Esophagus muscularis mucosa (tissue), 4 donors: Measurements from ENCODE around the gene MICAL3. TPM values are rescaled to one million over a fixed set of nuclear protein-coding genes. Genes with fewer than 3 reads are reported as not detected.
A peak's percentile ranks its signal among the peaks of the same experiment; 100 is the strongest.

Experiments used
- DNase-seq: peaks from one replicate; pipeline ENCODE4 v3.0.0-alpha.2; 2017; ENCODE audit errors: extremely low spot score
- H3K27ac ChIP-seq, 4 donors: fragments of 200-600 bp; sonication (generic); replicated peaks in 1 of 4; 1 replicate in 3 of 4; 2 replicates in 1 of 4; pipeline ENCODE4 v1.5.1; 2016 to 2019; ENCODE audit warnings: mild to moderate bottlenecking in 1 of 4
- H3K27me3 ChIP-seq, 4 donors: fragments of 200-600 bp; sonication (generic); one replicate each; pipeline versions ENCODE4 v1.5.1 to v1.6.0; 2016 to 2019
- H3K36me3 ChIP-seq, 4 donors: fragments of 200-600 bp; sonication (generic); one replicate each; pipeline ENCODE4 v1.5.1; 2016 to 2019
- H3K4me1 ChIP-seq, 4 donors: fragments of 200-600 bp; sonication (generic); one replicate each; pipeline ENCODE4 v1.5.1; 2016 to 2019
- H3K4me3 ChIP-seq, 4 donors: fragments of 200-600 bp; sonication (generic); 1 replicate in 2 of 4; 2 replicates in 2 of 4; pipeline ENCODE4 v1.5.1; 2016 to 2019; ENCODE audit warnings: mild to moderate bottlenecking in 4 of 4, moderate library complexity in 1 of 4
- H3K9me3 ChIP-seq, 4 donors: fragments of 200-600 bp; sonication (generic); 1 replicate in 3 of 4; 2 replicates in 1 of 4; pipeline ENCODE4 v1.5.1; 2016 to 2019
- EP300 ChIP-seq: sonication (generic); formaldehyde crosslinking; IDR thresholded peaks from one replicate; pipeline ENCODE4 v1.6.1; 2017; ENCODE audit warnings: antibody characterized with exemption
- POLR2A ChIP-seq: fragments of 450-650 bp; IDR thresholded peaks from one replicate; pipeline ENCODE4 v1.6.1; 2017; ENCODE audit warnings: antibody characterized with exemption, moderate library complexity, mild to moderate bottlenecking, low read depth
- POLR2AphosphoS5 ChIP-seq, 2 donors: sonication (generic); formaldehyde crosslinking; IDR thresholded peaks; one replicate each; pipeline ENCODE4 v1.6.1; 2017; ENCODE audit warnings: antibody characterized with exemption in 2 of 2
- WGBS: methylation state at CpG from one replicate; pipeline ENCODE4 v1.1.5; 2018; 5-methylcytosine and 5-hydroxymethylcytosine counted together
- intact Hi-C: fragments of 100-400 bp; cut with DNase I; formaldehyde crosslinking; loops from one replicate; pipeline ENCODE4 v1.15.1; 2023
- total RNA-seq, 4 donors: library from RNA; depleted of rRNA; stranded (reverse); fragments of >200 nt; gene quantifications; one replicate each; pipeline versions ENCODE4 v1.1.0 to v1.2.1, GENCODE V29; 2016
- TF ChIP-seq, protein P1 (sequence below), 3 experiments: fragments of 200-600 bp in 2 of 3; fragments of 450-650 bp in 1 of 3; sonication (generic) in 2 of 3; IDR thresholded peaks; one replicate each; pipeline ENCODE4 v1.5.1; 2017 to 2019; ENCODE audit warnings: antibody characterized with exemption in 3 of 3, mild to moderate bottlenecking in 2 of 3, moderate library complexity in 1 of 3

Gene MICAL3
- total RNA-seq, 4 donors from 2014 or later: 35.1 to 91.8 (median 67.8) TPM

DNA sequence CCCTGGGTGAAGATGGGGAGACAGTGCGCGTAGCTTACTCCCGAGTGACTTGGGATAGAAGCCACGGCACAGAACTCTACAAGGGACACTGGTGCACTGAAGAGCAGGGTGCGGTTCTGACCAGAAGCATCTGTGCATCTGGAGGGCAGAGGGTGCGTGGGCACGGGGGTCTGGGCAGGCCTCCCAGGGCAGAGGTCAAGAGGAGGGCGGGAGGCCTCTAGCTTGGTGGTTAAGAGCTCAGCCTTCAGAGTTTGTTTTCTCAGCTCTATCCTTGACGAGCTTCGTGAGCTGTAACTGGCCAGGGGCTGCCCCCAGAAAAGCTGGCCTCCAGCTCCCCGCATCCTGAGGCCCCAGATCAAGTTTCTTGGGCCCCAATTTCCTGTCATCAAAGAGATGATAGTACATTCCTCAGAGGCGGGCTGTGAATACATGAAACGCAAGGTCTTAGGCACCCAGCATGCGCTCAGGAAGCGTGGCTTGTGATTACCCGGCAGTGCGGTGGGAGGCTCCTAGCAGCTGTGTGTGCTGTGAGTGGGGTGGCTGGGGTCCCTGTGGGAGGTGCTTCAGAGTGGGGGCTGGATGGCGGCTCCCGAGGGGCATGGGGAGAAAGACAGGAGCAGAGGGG lies 244.1 kb downstream of the MICAL3 start:
- Histone ChIP-seq H3K4me3 (no peak overlapping the region), H3K27ac (no peak overlapping the region), H3K36me3 (no peaks in the 10 kb centered on the region), H3K9me3 (no peaks in the 10 kb centered on the region), H3K4me1 (peaks cover 8 to 26% (median 20%) of the 10 kb centered on the region in 4 donors), H3K27me3 (peaks cover 0 to 29% (median 0%) of the 10 kb centered on the region in 4 donors)
- 78% methylated on average over 12 of the region's 19 CpGs for WGBS
- no peak for DNase-seq
- intact Hi-C loops: loop anchor here (5.0 kb wide), 1 partner anchor 33 kb away; no protein-coding TSS in a partner anchor
- TF ChIP-seq EP300 (no peak), POLR2A (no peak), POLR2AphosphoS5 (IDR thresholded peaks at IDR 0.05) (no peak)
- TF ChIP-seq, protein P1, sequence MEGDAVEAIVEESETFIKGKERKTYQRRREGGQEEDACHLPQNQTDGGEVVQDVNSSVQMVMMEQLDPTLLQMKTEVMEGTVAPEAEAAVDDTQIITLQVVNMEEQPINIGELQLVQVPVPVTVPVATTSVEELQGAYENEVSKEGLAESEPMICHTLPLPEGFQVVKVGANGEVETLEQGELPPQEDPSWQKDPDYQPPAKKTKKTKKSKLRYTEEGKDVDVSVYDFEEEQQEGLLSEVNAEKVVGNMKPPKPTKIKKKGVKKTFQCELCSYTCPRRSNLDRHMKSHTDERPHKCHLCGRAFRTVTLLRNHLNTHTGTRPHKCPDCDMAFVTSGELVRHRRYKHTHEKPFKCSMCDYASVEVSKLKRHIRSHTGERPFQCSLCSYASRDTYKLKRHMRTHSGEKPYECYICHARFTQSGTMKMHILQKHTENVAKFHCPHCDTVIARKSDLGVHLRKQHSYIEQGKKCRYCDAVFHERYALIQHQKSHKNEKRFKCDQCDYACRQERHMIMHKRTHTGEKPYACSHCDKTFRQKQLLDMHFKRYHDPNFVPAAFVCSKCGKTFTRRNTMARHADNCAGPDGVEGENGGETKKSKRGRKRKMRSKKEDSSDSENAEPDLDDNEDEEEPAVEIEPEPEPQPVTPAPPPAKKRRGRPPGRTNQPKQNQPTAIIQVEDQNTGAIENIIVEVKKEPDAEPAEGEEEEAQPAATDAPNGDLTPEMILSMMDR (IDR thresholded peaks at IDR 0.05): no peak

DNA sequence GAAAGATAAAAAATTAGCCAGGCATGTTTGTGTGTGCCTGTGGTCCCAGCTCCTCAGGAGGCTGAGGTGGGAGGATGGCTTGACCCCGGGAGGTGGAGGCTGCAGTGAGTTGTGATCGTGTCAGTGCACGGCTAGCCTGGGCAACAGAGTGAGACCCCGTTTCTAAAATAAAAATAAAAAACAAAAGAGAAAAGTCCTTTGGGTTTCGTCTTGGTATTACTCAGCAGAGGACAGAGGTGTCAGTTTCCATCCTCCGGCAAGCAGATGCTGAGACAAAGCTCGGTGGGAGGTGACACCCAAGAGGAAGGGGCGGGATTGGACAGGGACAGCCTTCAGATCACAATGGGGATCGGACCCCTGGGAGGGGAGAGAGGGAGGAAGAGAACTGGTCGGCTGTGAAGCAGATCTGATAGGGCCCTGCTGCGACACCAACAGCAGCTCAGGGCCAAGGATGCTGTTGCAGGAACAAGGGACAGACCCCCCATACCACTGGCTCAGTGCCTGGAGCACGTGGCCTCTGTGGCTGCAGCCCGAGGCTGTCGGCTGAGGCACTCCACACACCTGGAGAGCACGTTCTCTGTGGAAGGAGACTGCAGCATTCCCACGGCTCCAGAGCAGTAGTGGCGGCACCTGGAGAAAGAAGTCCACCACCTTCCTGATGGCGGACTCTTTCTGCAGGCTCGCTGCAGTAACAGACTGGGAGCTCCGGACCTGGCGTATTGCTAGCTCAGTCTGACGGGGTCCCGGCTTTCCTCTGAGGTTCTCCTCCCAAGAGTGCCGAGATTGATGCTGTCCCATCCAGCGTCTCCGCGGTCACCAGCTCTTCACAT lies 244.9 kb downstream of the MICAL3 start:
- TF ChIP-seq, protein P1 (IDR thresholded peaks at IDR 0.05): no peak
- no peak for TF ChIP-seq EP300
- no peak for TF ChIP-seq POLR2AphosphoS5 (IDR thresholded peaks at IDR 0.05)
- TF ChIP-seq POLR2A: no peak
- intact Hi-C loops: loop anchor here (5.0 kb wide), 1 partner anchor 32 kb away; no protein-coding TSS in a partner anchor
- H3K4me3 ChIP-seq: no peak overlapping the region
- 78% methylated on average over 23 of the region's 27 CpGs for WGBS
- no peak for DNase-seq
- peaks cover 0 to 29% (median 0%) of the 10 kb centered on the region in 4 donors for H3K27me3 ChIP-seq
- H3K36me3 ChIP-seq: no peaks in the 10 kb centered on the region
- H3K9me3 ChIP-seq: no peaks in the 10 kb centered on the region
- peaks cover 8 to 26% (median 20%) of the 10 kb centered on the region in 4 donors for H3K4me1 ChIP-seq
- no peak overlapping the region for H3K27ac ChIP-seq

DNA sequence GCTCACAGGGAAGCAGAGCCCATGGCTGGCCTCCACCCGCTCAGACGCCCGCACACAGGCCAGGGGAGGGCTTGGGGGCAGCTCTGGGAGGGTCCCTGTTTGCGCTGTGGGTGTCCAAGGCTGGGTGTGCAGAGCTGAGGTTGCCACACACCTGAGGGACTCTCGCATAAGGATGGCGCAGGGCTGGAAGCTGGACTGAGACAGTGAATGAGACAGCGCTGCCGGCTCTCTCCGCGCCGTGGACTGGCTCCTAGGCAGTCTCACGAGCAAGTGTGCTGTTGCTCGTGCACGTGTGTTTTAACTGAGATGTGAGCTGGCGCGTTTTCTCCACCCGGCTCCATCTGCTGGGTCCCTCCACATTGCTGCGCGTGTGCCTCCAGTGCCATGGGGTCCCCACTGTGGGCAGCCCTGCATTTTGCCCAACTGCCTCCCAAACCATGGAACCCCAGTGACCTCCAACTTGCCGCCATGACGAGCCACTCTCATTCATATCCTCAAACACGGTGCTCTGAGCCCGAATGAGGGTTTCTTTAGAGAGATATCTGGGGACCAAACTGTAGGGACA lies 245.9 kb downstream of the MICAL3 start:
- no peak for DNase-seq
- H3K27me3 ChIP-seq: peaks cover 0 to 29% (median 0%) of the 10 kb centered on the region in 4 donors
- H3K27ac ChIP-seq: no peak overlapping the region
- no peaks in the 10 kb centered on the region for H3K9me3 ChIP-seq
- no peak overlapping the region for H3K4me3 ChIP-seq
- peaks cover 10 to 34% (median 26%) of the 10 kb centered on the region in 4 donors for H3K4me1 ChIP-seq
- intact Hi-C loops: no loop called here
- TF ChIP-seq EP300 (no peak), POLR2AphosphoS5 (IDR thresholded peaks at IDR 0.05) (no peak), POLR2A (no peak)
- TF ChIP-seq, protein P1 (IDR thresholded peaks at IDR 0.05): no peak
- WGBS: 94% methylated on average over 20 of the region's 23 CpGs
- H3K36me3 ChIP-seq: no peaks in the 10 kb centered on the region

DNA sequence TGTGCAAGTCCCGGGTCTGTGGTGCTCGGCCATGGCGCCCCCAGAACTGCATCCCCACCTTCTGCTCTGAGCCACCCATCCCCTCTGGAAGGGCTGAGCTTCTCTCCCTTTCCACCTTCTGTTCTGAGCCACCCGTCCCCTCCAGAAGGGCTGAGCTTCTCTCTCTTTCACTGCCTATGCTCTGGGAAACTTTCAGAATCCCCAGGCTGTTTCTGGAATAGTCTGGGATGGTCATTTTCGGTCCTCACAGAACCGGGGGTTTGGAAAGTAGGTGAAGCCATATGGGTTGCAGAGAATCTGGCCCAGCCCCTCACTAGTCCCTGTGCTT lies 246.7 kb downstream of the MICAL3 start:
- Histone ChIP-seq H3K36me3 (no peaks in the 10 kb centered on the region), H3K4me3 (peak overlapping the region; percentile 23 to 47 (median 35)), H3K27me3 (peaks cover 0 to 29% (median 0%) of the 10 kb centered on the region in 4 donors), H3K27ac (peak overlapping the region in 2 of 4 donors; percentile 57 to 63), H3K9me3 (no peaks in the 10 kb centered on the region), H3K4me1 (peaks cover 18 to 42% (median 34%) of the 10 kb centered on the region in 4 donors)
- 60% methylated on average over 6 of the region's 6 CpGs for WGBS
- intact Hi-C loops: no loop called here
- TF ChIP-seq POLR2A (no peak), EP300 (no peak), POLR2AphosphoS5 (IDR thresholded peaks at IDR 0.05) (no peak)
- TF ChIP-seq, protein P1 (IDR thresholded peaks at IDR 0.05): no peak
- DNase-seq: no peak
